Measurements from ENCODE around the gene SCPEP1. TPM values are rescaled to one million over a fixed set of nuclear protein-coding genes. Genes with fewer than 3 reads are reported as not detected.

The SCPEP1 gene
- total RNA-seq, 1 donor from 2014 or later = 48.3 TPM

- Mint-ChIP-seq H3K27ac (no peak overlapping the region), H3K36me3 (ENCODE audit: insufficient read depth) (no peaks in the 10 kb centered on the region), H3K9me3 (ENCODE audit: low read depth) (peaks cover 2% of the 10 kb centered on the region), H3K4me3 (ENCODE audit: low read depth) (no peak overlapping the region), H3K27me3 (peaks cover 8% of the 10 kb centered on the region), H3K4me1 (ENCODE audit: low read depth) (no peaks in the 10 kb centered on the region)
- no peak for TF ChIP-seq CTCF (IDR thresholded peaks at IDR 0.05; ENCODE audit: unreplicated experiment)
- no peak for DNase-seq (ENCODE audit: low spot score, unreplicated experiment)
Observed at GRCh38 chr17:57043276-57043675, 65.3 kb downstream of the SCPEP1 start.

GRCh38 chr17:57044976-57045867 lies 67.3 kb downstream of the SCPEP1 start:
- peaks cover 2% of the 10 kb centered on the region for H3K9me3 Mint-ChIP-seq (ENCODE audit: low read depth)
- H3K4me3 Mint-ChIP-seq (ENCODE audit: low read depth) = no peak overlapping the region
- H3K36me3 Mint-ChIP-seq (ENCODE audit: insufficient read depth) = no peaks in the 10 kb centered on the region
- peak overlapping the region; percentile 52 for H3K27ac Mint-ChIP-seq
- TF ChIP-seq CTCF (IDR thresholded peaks at IDR 0.05; ENCODE audit: unreplicated experiment) = no peak
- H3K27me3 Mint-ChIP-seq = peaks cover 2% of the 10 kb centered on the region
- no peak for DNase-seq (ENCODE audit: low spot score, unreplicated experiment)
- H3K4me1 Mint-ChIP-seq (ENCODE audit: low read depth) = peaks cover 3% of the 10 kb centered on the region

GRCh38 chr17:57045868-57046704 lies 68.2 kb downstream of the SCPEP1 start:
- Mint-ChIP-seq H3K4me1 (ENCODE audit: low read depth) (peaks cover 6% of the 10 kb centered on the region), H3K9me3 (ENCODE audit: low read depth) (peaks cover 2% of the 10 kb centered on the region), H3K27me3 (peaks cover 2% of the 10 kb centered on the region), H3K27ac (no peak overlapping the region), H3K4me3 (ENCODE audit: low read depth) (no peak overlapping the region), H3K36me3 (ENCODE audit: insufficient read depth) (no peaks in the 10 kb centered on the region)
- no peak for TF ChIP-seq CTCF (IDR thresholded peaks at IDR 0.05; ENCODE audit: unreplicated experiment)
- no peak for DNase-seq (ENCODE audit: low spot score, unreplicated experiment)

- Mint-ChIP-seq H3K27me3 (peaks cover 2% of the 10 kb centered on the region), H3K9me3 (ENCODE audit: low read depth) (peaks cover 2% of the 10 kb centered on the region), H3K27ac (no peak overlapping the region), H3K4me3 (ENCODE audit: low read depth) (no peak overlapping the region), H3K36me3 (ENCODE audit: insufficient read depth) (no peaks in the 10 kb centered on the region), H3K4me1 (ENCODE audit: low read depth) (peaks cover 7% of the 10 kb centered on the region)
- no peak for DNase-seq (ENCODE audit: low spot score, unreplicated experiment)
- TF ChIP-seq CTCF (IDR thresholded peaks at IDR 0.05; ENCODE audit: unreplicated experiment) = no peak
Observed at GRCh38 chr17:57046749-57047148, 68.8 kb downstream of the SCPEP1 start.

GRCh38 chr17:57048096-57048495 lies 70.2 kb downstream of the SCPEP1 start:
- no peak for TF ChIP-seq CTCF (IDR thresholded peaks at IDR 0.05; ENCODE audit: unreplicated experiment)
- H3K27ac Mint-ChIP-seq = no peak overlapping the region
- peaks cover 12% of the 10 kb centered on the region for H3K4me1 Mint-ChIP-seq (ENCODE audit: low read depth)
- H3K27me3 Mint-ChIP-seq = no peaks in the 10 kb centered on the region
- H3K4me3 Mint-ChIP-seq (ENCODE audit: low read depth) = no peak overlapping the region
- no peak for DNase-seq (ENCODE audit: low spot score, unreplicated experiment)
- no peaks in the 10 kb centered on the region for H3K36me3 Mint-ChIP-seq (ENCODE audit: insufficient read depth)
- peaks cover 2% of the 10 kb centered on the region for H3K9me3 Mint-ChIP-seq (ENCODE audit: low read depth)

All from progenitor cell of endocrine pancreas (in vitro differentiated cells).